Superior temporal gyrus (tissue), 1 donor: ENCODE data around the gene SLIT1.
"Not testable (repeated sequence)": the region's sequence is repeated elsewhere in the genome, so short reads cannot be mapped to it uniquely, and the experiment has no call there.

Experiments used
- DNase-seq: peaks from one replicate; pipeline ENCODE4 v3.0.0-alpha.2; 2016; ENCODE audit errors: extremely low spot score

SLIT1 gene

GRCh38 chr10:97082575-97082974 lies 103.2 kb downstream of the SLIT1 start:
- not testable (repeated sequence) for DNase-seq

- DNase-seq, result no peak
Observed at GRCh38 chr10:97081621-97082235, 104.0 kb downstream of the SLIT1 start.

- DNase-seq, result no peak
Observed at GRCh38 chr10:97080051-97080776, 105.5 kb downstream of the SLIT1 start.

GRCh38 chr10:97079448-97079847 lies 106.3 kb downstream of the SLIT1 start:
- peak; percentile 59 for DNase-seq

- no peak for DNase-seq
Observed at GRCh38 chr10:97078938-97079445, 106.8 kb downstream of the SLIT1 start.

GRCh38 chr10:97078261-97078937 lies 107.4 kb downstream of the SLIT1 start:
- DNase-seq, result no peak

GRCh38 chr10:97076781-97077180 lies 109.0 kb downstream of the SLIT1 start:
- no peak for DNase-seq

- no peak for DNase-seq
Observed at GRCh38 chr10:97075961-97076525, 109.7 kb downstream of the SLIT1 start.

- DNase-seq, result no peak
Observed at GRCh38 chr10:97075421-97075820, 110.3 kb downstream of the SLIT1 start.

- DNase-seq, result no peak
Observed at GRCh38 chr10:97074256-97075145, 111.3 kb downstream of the SLIT1 start.

- peak; percentile 96 for DNase-seq
Observed at GRCh38 chr10:97072851-97073665, 112.7 kb downstream of the SLIT1 start.

GRCh38 chr10:97071496-97071895 lies 114.3 kb downstream of the SLIT1 start:
- DNase-seq, result no peak

GRCh38 chr10:97069576-97070362 lies 116.0 kb downstream of the SLIT1 start:
- no peak for DNase-seq

GRCh38 chr10:97069026-97069425 lies 116.7 kb downstream of the SLIT1 start:
- no peak for DNase-seq

GRCh38 chr10:97067716-97068391 lies 117.9 kb downstream of the SLIT1 start:
- no peak for DNase-seq

- DNase-seq, result no peak
Observed at GRCh38 chr10:97066877-97067555, 118.7 kb downstream of the SLIT1 start.

GRCh38 chr10:97065686-97066660 lies 119.8 kb downstream of the SLIT1 start:
- no peak for DNase-seq
